Lung (tissue), 12 donors: Measurements from ENCODE around the gene KIF7. TPM values are rescaled to one million over a fixed set of nuclear protein-coding genes. Genes with fewer than 3 reads are reported as not detected.

ENCODE experiments used
- ATAC-seq: fragments of 200-7000 bp; cut with Tn5 transposase; one replicate; pipeline ENCODE4 v1.9.1; 2020; ENCODE audit warnings: moderate number of reproducible peaks; ENCODE audit not compliant: insufficient read depth, low FRiP score
- DNase-seq, 3 donors: peaks; one replicate each; pipeline ENCODE4 v3.0.0-alpha.2; 2013 to 2017
- H3K27ac ChIP-seq, 2 donors: one replicate each; pipeline ENCODE4 v1.5.1; 2013; ENCODE audit warnings: mild to moderate bottlenecking in 2 of 2, moderate library complexity in 2 of 2, control low read depth in 1 of 2, inconsistent platforms in 1 of 2, low read depth in 1 of 2, low read length in 1 of 2
- H3K27me3 ChIP-seq, 3 donors: one replicate each; pipeline ENCODE4 v1.5.1; 2013; ENCODE audit warnings: low read length in 2 of 3; ENCODE audit not compliant: control insufficient read depth in 3 of 3, insufficient read depth in 3 of 3
- H3K36me3 ChIP-seq, 4 donors: one replicate each; pipeline ENCODE4 v1.5.1; 2013; ENCODE audit warnings: low read length in 4 of 4, mild to moderate bottlenecking in 1 of 4, moderate library complexity in 1 of 4; ENCODE audit not compliant: control insufficient read depth in 4 of 4, insufficient read depth in 4 of 4
- H3K4me1 ChIP-seq, 5 donors: one replicate each; pipeline ENCODE4 v1.5.1; 2013; ENCODE audit warnings: low read length in 5 of 5, mild to moderate bottlenecking in 2 of 5, moderate library complexity in 1 of 5; ENCODE audit not compliant: control insufficient read depth in 5 of 5, insufficient read depth in 5 of 5
- H3K4me3 ChIP-seq: one replicate; pipeline ENCODE4 v1.5.1; 2013; ENCODE audit warnings: mild to moderate bottlenecking, control low read depth, moderate library complexity
- H3K9ac ChIP-seq, 2 donors: one replicate each; pipeline ENCODE4 v1.5.1; 2013; ENCODE audit warnings: low read length in 2 of 2, control low read depth in 1 of 2; ENCODE audit not compliant: insufficient read depth in 1 of 2
- H3K9me3 ChIP-seq, 4 donors: one replicate each; pipeline ENCODE4 v1.5.1; 2013; ENCODE audit warnings: low read length in 3 of 4, mild to moderate bottlenecking in 1 of 4, moderate library complexity in 1 of 4; ENCODE audit not compliant: control insufficient read depth in 4 of 4, insufficient read depth in 3 of 4
- WGBS, 2 donors: extraction: QIAGEN DNeasy Blood & Tissue Kit; methylation state at CpG; one replicate each; pipeline ENCODE4 v1.1.7; 2013; 5-methylcytosine and 5-hydroxymethylcytosine counted together
- polyA plus RNA-seq, 2 donors: library from polyadenylated mRNA; stranded (reverse); fragments of 200-250 nt; gene quantifications; one replicate each; pipeline ENCODE4 v1.2.1, GENCODE V29; 2013
- total RNA-seq, 2 donors: library from RNA; depleted of rRNA in 1 of 2; stranded (reverse); fragments of >200 nt in 1 of 2; gene quantifications; one replicate each; pipeline ENCODE4 v1.2.1, GENCODE V29; 2014 to 2021
- TF ChIP-seq, protein P1 (sequence below): IDR thresholded peaks from 2 replicates; pipeline ENCODE4 v1.5.1; 2012; ENCODE audit warnings: mild to moderate bottlenecking; ENCODE audit errors: control extremely low read depth, extremely low read depth
- donor health status: control.
- donor health status: control.
- donor health status: Bipolar disorder and iron deficiency.
- donor health status: healthy.
- donor health status: DM: yes; HTN: yes; CAD: no.

KIF7 gene
- total and polyA plus RNA-seq, 4 donors: 1.3 to 6.5 (median 2.7) TPM

DNA sequence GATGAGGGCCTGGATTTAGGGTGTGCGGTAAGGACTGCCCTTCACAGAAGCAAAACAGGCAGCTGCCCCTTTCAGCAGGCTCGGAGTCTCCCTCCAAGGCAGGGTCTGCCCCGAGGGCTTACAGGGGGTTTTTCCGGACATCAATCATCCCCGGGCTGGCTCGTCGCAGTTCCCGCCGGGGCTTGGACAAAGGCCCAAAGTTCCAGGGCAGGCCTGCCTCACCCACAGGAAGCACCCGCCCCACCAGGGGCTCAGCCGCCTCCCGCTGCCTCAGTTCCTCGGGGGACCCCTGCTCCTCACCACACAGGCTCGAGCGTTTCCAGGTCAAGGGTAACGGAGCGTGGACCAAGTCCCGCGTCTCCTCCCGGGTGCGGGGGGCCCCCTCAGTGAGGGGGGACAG lies 27.0 kb downstream of the KIF7 start:
- no peak overlapping the region for H3K27ac ChIP-seq
- peaks cover 0 to 2% (median 0%) of the 10 kb centered on the region in 4 donors for H3K9me3 ChIP-seq
- no peaks in the 10 kb centered on the region for H3K4me1 ChIP-seq
- 84 to 96% methylated on average over 21 of the region's 21 CpGs for WGBS, 2 donors
- no peaks in the 10 kb centered on the region for H3K27me3 ChIP-seq
- TF ChIP-seq, protein P1, sequence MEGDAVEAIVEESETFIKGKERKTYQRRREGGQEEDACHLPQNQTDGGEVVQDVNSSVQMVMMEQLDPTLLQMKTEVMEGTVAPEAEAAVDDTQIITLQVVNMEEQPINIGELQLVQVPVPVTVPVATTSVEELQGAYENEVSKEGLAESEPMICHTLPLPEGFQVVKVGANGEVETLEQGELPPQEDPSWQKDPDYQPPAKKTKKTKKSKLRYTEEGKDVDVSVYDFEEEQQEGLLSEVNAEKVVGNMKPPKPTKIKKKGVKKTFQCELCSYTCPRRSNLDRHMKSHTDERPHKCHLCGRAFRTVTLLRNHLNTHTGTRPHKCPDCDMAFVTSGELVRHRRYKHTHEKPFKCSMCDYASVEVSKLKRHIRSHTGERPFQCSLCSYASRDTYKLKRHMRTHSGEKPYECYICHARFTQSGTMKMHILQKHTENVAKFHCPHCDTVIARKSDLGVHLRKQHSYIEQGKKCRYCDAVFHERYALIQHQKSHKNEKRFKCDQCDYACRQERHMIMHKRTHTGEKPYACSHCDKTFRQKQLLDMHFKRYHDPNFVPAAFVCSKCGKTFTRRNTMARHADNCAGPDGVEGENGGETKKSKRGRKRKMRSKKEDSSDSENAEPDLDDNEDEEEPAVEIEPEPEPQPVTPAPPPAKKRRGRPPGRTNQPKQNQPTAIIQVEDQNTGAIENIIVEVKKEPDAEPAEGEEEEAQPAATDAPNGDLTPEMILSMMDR: no peak
- no peak for DNase-seq
- ATAC-seq: no peak
- H3K4me3 ChIP-seq: no peak overlapping the region
- peaks cover 0 to 56% (median 15%) of the 10 kb centered on the region in 4 donors for H3K36me3 ChIP-seq
- no peak overlapping the region for H3K9ac ChIP-seq

DNA sequence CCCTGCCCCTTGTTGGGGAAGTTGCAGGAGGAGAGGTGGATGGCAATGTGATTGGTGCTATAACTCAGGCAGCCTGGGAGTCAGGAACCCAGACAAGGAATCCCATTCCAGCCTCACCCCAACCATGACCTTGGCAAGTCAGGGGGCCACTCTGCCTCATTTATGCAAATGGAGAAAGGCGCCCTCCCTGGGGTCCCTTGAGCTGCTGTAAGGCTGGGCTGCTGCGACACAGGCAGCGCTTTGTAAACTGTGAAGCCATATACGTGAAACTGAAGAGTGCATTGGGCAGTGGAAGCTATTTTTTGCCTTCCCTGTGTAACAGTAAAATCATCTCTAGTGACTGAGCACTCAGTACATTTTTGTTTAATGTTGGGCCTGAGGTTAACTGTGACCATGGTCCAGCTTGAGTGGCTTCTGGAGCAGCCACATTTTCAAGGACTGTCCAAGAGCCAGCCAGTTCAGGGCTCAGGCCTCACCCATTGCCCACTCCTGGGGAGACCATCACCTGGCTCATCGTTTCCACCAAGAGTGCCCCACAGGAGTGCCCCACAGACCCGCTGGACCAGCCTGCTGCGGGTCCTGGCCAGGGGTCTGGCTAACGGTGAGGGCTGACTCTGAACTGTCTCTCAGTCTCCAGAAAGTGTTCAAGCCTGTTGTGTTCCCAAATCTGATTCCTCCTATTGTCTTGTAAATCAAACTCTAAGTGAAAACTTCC lies 27.9 kb downstream of the KIF7 start:
- WGBS, 2 donors: 96 to 97% methylated on average over 8 of the region's 8 CpGs
- H3K36me3 ChIP-seq: peaks cover 0 to 49% (median 14%) of the 10 kb centered on the region in 4 donors

DNA sequence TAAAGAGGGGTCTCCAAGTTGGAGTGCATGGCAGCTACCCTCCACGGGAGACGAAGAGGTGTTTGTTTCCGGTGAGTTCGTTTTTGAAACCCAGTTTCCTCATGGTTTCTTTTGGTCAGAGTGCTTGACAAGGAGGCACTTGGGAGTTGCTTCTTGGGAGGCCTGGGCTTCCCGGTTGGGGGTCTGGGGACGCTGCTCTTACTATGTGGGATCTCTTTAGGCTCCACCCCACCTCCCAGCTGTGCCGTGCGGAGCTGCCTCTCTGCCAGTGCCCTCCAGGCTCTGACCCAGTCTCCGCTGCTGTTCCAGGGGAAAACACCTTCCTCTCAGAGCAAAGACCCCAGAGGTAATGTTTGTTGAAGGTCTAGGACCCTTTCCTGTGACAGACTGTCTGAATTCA lies 29.6 kb downstream of the KIF7 start:
- no peak for ATAC-seq
- Histone ChIP-seq H3K4me1 (no peaks in the 10 kb centered on the region), H3K9me3 (peaks cover 0 to 2% (median 0%) of the 10 kb centered on the region in 4 donors), H3K4me3 (no peak overlapping the region), H3K36me3 (peaks cover 0 to 34% (median 12%) of the 10 kb centered on the region in 4 donors), H3K27me3 (no peaks in the 10 kb centered on the region), H3K27ac (no peak overlapping the region), H3K9ac (no peak overlapping the region)
- WGBS, 2 donors: 93 to 96% methylated on average over 9 of the region's 9 CpGs
- DNase-seq: no peak
- TF ChIP-seq, protein P1: no peak

More for the DNA sequence above, 27.9 kb downstream of the KIF7 start:
- Histone ChIP-seq H3K27ac (no peak overlapping the region), H3K4me1 (no peaks in the 10 kb centered on the region), H3K9me3 (peaks cover 0 to 2% (median 0%) of the 10 kb centered on the region in 4 donors), H3K4me3 (no peak overlapping the region), H3K9ac (no peak overlapping the region), H3K27me3 (no peaks in the 10 kb centered on the region)
- TF ChIP-seq, protein P1: no peak
- ATAC-seq (no peak), DNase-seq (no peak)
